Frontal cortex (tissue), 4 donors: ENCODE data around the gene ZIC2. TPM values are rescaled to one million over a fixed set of nuclear protein-coding genes. Genes with fewer than 3 reads are reported as not detected.
A peak's percentile ranks its signal among the peaks of the same experiment; 100 is the strongest.
"Not testable (repeated sequence)": the region's sequence is repeated elsewhere in the genome, so short reads cannot be mapped to it uniquely, and the experiment has no call there.

Experiments
- DNase-seq, 2 donors: peaks; one replicate each; pipeline ENCODE4 v3.0.0; 2012; ENCODE audit warnings: low spot score in 2 of 2
- FAIRE-seq: peaks from 2 replicates; lab custom pipeline; 2012; peaks lifted over from hg19 to GRCh38; lab: Jason Lieb, UNC
- total RNA-seq: library from RNA; depleted of rRNA; stranded (reverse); fragments of >200 nt; gene quantifications from one replicate; pipeline ENCODE4 v1.2.3, GENCODE V29; 2014
- donor health status: control.
- donor health status: control.
- donor health status: control.

The ZIC2 gene
- total RNA-seq, 1 donor from 2014 or later: 2.4 TPM

DNA sequence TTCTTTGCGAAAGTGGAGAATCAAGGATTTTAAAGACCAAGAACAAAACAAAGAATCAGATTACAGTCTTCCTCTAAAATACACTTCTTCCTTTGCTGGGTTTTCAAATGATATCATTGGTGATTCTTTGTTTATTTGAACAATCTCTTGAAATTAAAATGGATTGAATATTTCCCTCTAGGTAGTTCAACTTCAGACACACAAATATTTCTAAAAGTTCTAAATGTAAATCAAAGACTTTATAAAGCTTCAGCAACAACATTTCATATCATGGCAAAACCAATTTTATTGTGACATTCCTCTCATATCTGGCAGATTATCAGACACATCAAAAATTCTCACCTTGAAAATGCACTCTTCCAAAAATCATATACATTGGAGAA, 13.0 kb downstream of the ZIC2 start:
- FAIRE-seq (no peak), DNase-seq (peak in 1 of 2 donors; percentile 7)

DNA sequence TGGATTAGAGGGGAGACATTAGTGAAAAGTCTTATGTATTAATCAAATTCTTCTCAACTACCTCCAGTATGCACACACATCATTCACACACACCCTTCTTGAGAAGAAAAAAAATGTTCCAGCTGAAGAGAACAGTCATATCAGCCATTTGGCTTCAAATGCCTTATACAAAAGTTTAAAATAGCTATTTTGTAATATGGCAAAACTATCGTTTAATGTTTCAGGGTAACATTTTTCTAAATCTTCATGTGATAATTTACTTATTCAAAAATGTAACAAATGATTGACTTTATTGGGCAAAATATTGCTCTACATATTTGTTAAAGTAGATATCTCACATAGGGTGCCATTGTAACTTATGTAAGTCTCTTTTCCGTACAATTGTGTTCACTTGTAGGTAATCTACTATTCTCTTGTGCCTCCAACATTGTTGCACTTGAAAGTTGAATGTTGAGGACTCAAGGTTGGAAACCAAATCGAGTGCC, 13.6 kb downstream of the ZIC2 start:
- FAIRE-seq: no peak
- no peak for DNase-seq

DNA sequence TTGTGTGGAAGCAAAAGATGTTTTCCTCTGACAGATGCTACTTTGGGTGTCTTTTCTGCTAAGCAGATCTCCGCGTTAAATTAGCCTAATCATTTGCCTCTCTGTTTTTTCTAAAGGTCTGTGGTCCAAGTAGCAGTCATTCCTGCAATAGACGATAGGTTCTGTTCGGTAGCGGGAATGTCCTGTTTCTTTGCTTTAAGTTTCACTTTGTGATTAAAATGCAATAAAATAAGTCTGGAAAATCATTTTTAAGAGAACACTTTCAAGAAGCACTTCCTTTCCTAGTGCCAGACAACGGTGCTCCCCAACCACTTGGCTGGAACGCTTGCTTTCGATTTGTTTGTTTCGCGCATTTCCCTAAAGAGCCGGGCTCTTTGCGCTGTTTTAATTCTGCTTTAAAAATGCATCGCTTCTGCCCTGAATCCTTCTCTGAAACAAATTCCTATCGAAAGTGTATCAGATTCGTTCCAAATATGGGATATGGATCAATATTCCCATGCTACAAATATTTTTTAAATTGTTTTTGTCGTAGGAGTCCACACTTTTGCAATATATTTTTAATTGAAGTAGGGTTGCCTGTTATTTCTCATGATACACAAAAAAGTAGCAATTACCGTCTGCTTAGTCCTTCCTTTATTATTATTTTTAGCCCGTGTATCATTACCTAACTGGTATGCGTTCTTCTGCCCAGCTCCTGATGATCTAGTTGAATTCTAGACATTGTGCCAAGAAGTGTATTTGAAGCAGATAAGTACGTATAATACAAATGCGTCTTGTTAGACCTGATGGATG, 14.2 kb downstream of the ZIC2 start:
- FAIRE-seq (no peak), DNase-seq (peak in 1 of 2 donors; percentile 25)

GRCh38 chr13:99996381-99996973, 14.9 kb downstream of the ZIC2 start:
- DNase-seq (peak in 1 of 2 donors; percentile 15), FAIRE-seq (no peak)

GRCh38 chr13:99997702-99998214, 16.2 kb downstream of the ZIC2 start:
- DNase-seq (no peak), FAIRE-seq (no peak)

GRCh38 chr13:99998261-99998660, 16.7 kb downstream of the ZIC2 start:
- FAIRE-seq (no peak), DNase-seq (no peak)

DNA sequence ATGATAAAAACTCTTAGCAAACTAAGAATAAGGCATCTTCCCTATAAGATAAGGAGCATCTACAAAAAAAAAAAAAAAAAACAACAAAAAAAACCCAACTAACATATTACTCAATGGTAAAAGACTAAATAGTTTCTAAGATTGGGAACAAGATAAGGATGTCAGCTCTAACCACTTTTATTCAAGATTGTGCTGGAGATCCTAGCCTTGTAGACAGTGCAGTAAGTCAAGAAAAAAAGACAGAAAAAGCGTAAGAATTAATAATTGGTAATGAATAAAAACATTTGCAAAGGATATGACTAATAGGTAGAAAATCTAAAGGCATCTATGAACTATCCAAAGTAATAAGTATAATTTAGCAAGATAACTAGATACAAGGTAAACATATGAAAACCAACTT, 33.0 kb downstream of the ZIC2 start:
- FAIRE-seq: no peak
- DNase-seq: no peak

GRCh38 chr13:100019780-100020356, 38.3 kb downstream of the ZIC2 start:
- FAIRE-seq: no peak
- no peak for DNase-seq

DNA sequence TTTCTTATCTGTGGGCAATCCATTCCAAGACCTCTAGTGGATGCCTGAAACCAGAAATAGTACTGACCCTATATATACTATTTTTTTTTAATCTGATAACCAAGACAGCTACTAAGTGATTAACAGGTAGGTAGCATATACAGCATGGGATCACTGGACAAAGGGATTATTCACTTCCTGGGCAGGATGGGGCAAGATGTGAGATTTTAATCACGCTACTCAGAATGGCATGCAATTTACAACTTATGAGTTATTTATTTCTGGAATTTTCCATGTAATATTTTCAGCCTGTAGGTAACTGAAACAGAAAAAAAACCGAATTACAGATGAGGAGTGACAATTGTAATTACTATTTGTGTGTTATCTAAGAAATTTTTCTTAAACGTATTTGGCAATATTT, 41.2 kb downstream of the ZIC2 start:
- DNase-seq (no peak), FAIRE-seq (no peak)

DNA sequence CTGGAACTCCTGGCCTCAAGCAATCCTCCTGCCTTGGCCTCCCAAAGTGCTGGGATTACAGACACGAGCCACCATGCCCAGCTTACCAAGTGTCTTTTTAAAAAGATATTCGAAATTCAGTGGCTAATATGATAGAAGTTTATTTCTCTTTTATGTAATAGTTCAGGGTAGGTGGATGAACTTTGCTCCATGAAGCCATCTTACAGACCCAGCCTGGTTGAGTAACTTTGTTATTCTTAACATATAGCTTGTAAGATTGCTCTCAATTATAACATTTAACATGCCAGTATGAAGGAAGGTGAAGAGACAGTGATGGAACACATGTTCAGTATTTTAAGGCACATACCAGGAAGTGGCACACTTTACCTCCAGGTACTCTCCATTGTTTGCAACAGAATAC, 42.4 kb downstream of the ZIC2 start:
- FAIRE-seq: no peak
- DNase-seq: no peak

DNA sequence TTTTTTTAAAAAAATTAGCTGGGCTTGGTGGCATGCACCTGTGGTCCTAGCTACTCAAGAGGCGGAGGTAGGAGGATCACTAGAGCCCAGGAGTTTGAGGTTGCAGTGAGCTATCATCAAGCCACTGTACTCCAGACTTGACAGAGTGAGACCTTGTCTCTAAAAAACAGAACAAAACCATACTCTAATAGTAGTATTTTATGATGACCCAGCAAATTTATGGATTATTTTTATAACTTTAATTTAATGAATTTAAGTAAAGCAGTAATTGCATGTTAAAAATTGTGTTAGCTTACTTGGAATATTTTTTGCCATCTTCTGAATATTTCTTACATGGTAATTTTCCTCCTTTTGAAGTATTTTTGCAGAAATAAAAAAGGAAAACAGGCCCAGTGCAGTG, 48.3 kb downstream of the ZIC2 start:
- no peak for FAIRE-seq
- DNase-seq: no peak

- FAIRE-seq: not testable (repeated sequence)
Observed at GRCh38 chr13:100032642-100033041, 51.1 kb downstream of the ZIC2 start.

GRCh38 chr13:100035936-100036335, 54.4 kb downstream of the ZIC2 start:
- DNase-seq: no peak

More at GRCh38 chr13:100032642-100033041, 51.1 kb downstream of the ZIC2 start:
- DNase-seq: not testable (repeated sequence)

More at GRCh38 chr13:100035936-100036335, 54.4 kb downstream of the ZIC2 start:
- FAIRE-seq: no peak

Other genes starting within 250 kb of the ZIC2 start
- gene ZIC5, start 10.0 kb upstream of the ZIC2 start, total RNA-seq: 1.6 TPM
- 413 TPM for gene PCCA, start 107.3 kb downstream of the ZIC2 start, total RNA-seq